H9 (cell line): ENCODE data around the gene GHRL. TPM values are rescaled to one million over a fixed set of nuclear protein-coding genes. Genes with fewer than 3 reads are reported as not detected.

Experiments used
- DNase-seq: peaks from one replicate; pipeline ENCODE4 v3.0.0-alpha.2; 2017
- H2AFZ ChIP-seq: one replicate; pipeline ENCODE4 v1.6.1; 2013; ENCODE audit warnings: mild to moderate bottlenecking, low read length, control low read depth, moderate library complexity
- H2AK5ac ChIP-seq: 2 replicates; pipeline ENCODE4 v1.6.1; 2013; ENCODE audit warnings: low read length, control low read depth, mixed read lengths; ENCODE audit not compliant: insufficient read length
- H2BK120ac ChIP-seq: one replicate; pipeline ENCODE4 v1.6.1; 2013; ENCODE audit warnings: low read depth, mild to moderate bottlenecking, low read length, control low read depth, inconsistent platforms; ENCODE audit not compliant: poor library complexity, severe bottlenecking
- H2BK12ac ChIP-seq: 2 replicates; pipeline ENCODE4 v1.6.1; 2013; ENCODE audit warnings: low read length, control low read depth, mixed read lengths, low read depth; ENCODE audit not compliant: insufficient read length
- H2BK15ac ChIP-seq: 2 replicates; pipeline ENCODE4 v1.6.1; 2013; ENCODE audit warnings: low read depth, low read length, control low read depth
- H2BK20ac ChIP-seq: one replicate; pipeline ENCODE4 v1.6.1; 2013; ENCODE audit warnings: low read depth, mild to moderate bottlenecking, low read length, control low read depth, inconsistent platforms; ENCODE audit not compliant: poor library complexity, severe bottlenecking
- H2BK5ac ChIP-seq: 2 replicates; pipeline ENCODE4 v1.6.1; 2013; ENCODE audit warnings: low read length, control low read depth, mixed read lengths; ENCODE audit not compliant: insufficient read length
- H3K14ac ChIP-seq: 2 replicates; pipeline ENCODE4 v1.6.1; 2013; ENCODE audit warnings: low read length, control low read depth; ENCODE audit not compliant: insufficient read depth
- H3K18ac ChIP-seq: 2 replicates; pipeline ENCODE4 v1.6.1; 2013; ENCODE audit warnings: low read depth, mild to moderate bottlenecking, mixed read lengths, low read length, control low read depth; ENCODE audit not compliant: insufficient read length
- H3K23ac ChIP-seq: 2 replicates; pipeline ENCODE4 v1.6.1; 2013; ENCODE audit warnings: low read length, control low read depth, mixed read lengths, low read depth; ENCODE audit not compliant: insufficient read length
- H3K23me2 ChIP-seq: 2 replicates; pipeline ENCODE4 v1.6.1; 2013; ENCODE audit warnings: low read depth, mild to moderate bottlenecking, mixed read lengths, low read length, control low read depth; ENCODE audit not compliant: insufficient read length, poor library complexity, severe bottlenecking
- H3K27ac ChIP-seq: 2 replicates; pipeline ENCODE4 v1.5.1; 2013; ENCODE audit warnings: low read length, control low read depth, mixed read lengths, low read depth; ENCODE audit not compliant: insufficient read length
- H3K27me3 ChIP-seq: 2 replicates; pipeline ENCODE4 v1.6.1; 2013; ENCODE audit warnings: low read length, control low read depth, inconsistent platforms; ENCODE audit not compliant: insufficient read depth
- H3K4ac ChIP-seq: 2 replicates; pipeline ENCODE4 v1.6.1; 2013; ENCODE audit warnings: low read depth, mild to moderate bottlenecking, control low read depth, inconsistent platforms, low read length, moderate library complexity
- H3K4me1 ChIP-seq: 2 replicates; pipeline ENCODE4 v1.6.1; 2013; ENCODE audit warnings: low read length, control low read depth, inconsistent platforms; ENCODE audit not compliant: insufficient read depth
- H3K4me2 ChIP-seq: 2 replicates; pipeline ENCODE4 v1.6.1; 2013; ENCODE audit warnings: low read length, control low read depth, mixed read lengths; ENCODE audit not compliant: insufficient read length, insufficient read depth
- H3K56ac ChIP-seq: 2 replicates; pipeline ENCODE4 v1.6.1; 2013; ENCODE audit warnings: low read depth, mild to moderate bottlenecking, mixed read lengths, low read length, control low read depth; ENCODE audit not compliant: insufficient read length
- H3K79me1 ChIP-seq: 2 replicates; pipeline ENCODE4 v1.6.1; 2013; ENCODE audit warnings: low read depth, mild to moderate bottlenecking, moderate library complexity, low read length, control low read depth, inconsistent platforms; ENCODE audit not compliant: insufficient read depth, poor library complexity, severe bottlenecking
- H3K79me2 ChIP-seq: 2 replicates; pipeline ENCODE4 v1.6.1; 2013; ENCODE audit warnings: low read length, control low read depth, inconsistent platforms; ENCODE audit not compliant: insufficient read depth
- H3K9ac ChIP-seq: 2 replicates; pipeline ENCODE4 v1.6.1; 2013; ENCODE audit warnings: low read length, control low read depth, mixed read lengths; ENCODE audit not compliant: insufficient read length; ENCODE audit errors: extremely low read depth
- H3K9me3 ChIP-seq: one replicate; pipeline ENCODE4 v1.6.1; 2013; ENCODE audit warnings: low read depth, low read length, inconsistent platforms; ENCODE audit not compliant: control insufficient read depth
- H3T11ph ChIP-seq: one replicate; pipeline ENCODE4 v1.6.1; 2013; ENCODE audit warnings: mild to moderate bottlenecking, low read length, control low read depth, inconsistent platforms
- H4K20me1 ChIP-seq: one replicate; pipeline ENCODE4 v1.6.1; 2013; ENCODE audit not compliant: control insufficient read depth, insufficient read length, insufficient read depth
- H4K5ac ChIP-seq: 2 replicates; pipeline ENCODE4 v1.6.1; 2013; ENCODE audit warnings: low read depth, mild to moderate bottlenecking, mixed read lengths, low read length, control low read depth; ENCODE audit not compliant: insufficient read length
- H4K8ac ChIP-seq: replicated peaks from 2 replicates; pipeline ENCODE4 v1.6.1; 2013; ENCODE audit warnings: low read length, control low read depth, mixed read lengths, low read depth; ENCODE audit not compliant: insufficient read length
- H4K91ac ChIP-seq: 2 replicates; pipeline ENCODE4 v1.6.1; 2013; ENCODE audit warnings: low read depth, mild to moderate bottlenecking, moderate library complexity, mixed read lengths, low read length, control low read depth; ENCODE audit not compliant: insufficient read length
- H3K27ac Mint-ChIP-seq, 3 experiments: 2 replicates in 2 of 3; 3 replicates in 1 of 3; pipeline ENCODE4 v1.8.0; 2020 to 2021; ENCODE audit warnings: mixed read lengths in 3 of 3, mild to moderate bottlenecking in 1 of 3, moderate library complexity in 1 of 3
- H3K27me3 Mint-ChIP-seq: 2 replicates; pipeline ENCODE4 v1.8.0; 2021; ENCODE audit warnings: low read depth, mild to moderate bottlenecking, moderate library complexity, mixed read lengths
- H3K36me3 Mint-ChIP-seq, 3 experiments: 2 replicates in 2 of 3; 3 replicates in 1 of 3; pipeline ENCODE4 v1.8.0; 2020 to 2021; ENCODE audit warnings: low read depth in 3 of 3, mixed read lengths in 3 of 3; ENCODE audit not compliant: insufficient read depth in 1 of 3
- H3K4me1 Mint-ChIP-seq, 2 experiments: 2 replicates each; pipeline ENCODE4 v1.8.0; 2020; ENCODE audit warnings: mixed read lengths in 2 of 2
- H3K4me3 Mint-ChIP-seq, 2 experiments: 2 replicates in 1 of 2; 3 replicates in 1 of 2; pipeline ENCODE4 v1.8.0; 2020 to 2021; ENCODE audit warnings: mild to moderate bottlenecking in 2 of 2, mixed read lengths in 2 of 2, moderate library complexity in 1 of 2
- H3K9me3 Mint-ChIP-seq, 2 experiments: 2 replicates in 1 of 2; 3 replicates in 1 of 2; pipeline ENCODE4 v1.8.0; 2020; ENCODE audit warnings: mild to moderate bottlenecking in 2 of 2, mixed read lengths in 2 of 2, moderate library complexity in 1 of 2
- WGBS: extraction: QIAGEN DNeasy Blood & Tissue Kit; methylation state at CpG from one replicate; pipeline ENCODE4 v1.1.7; 2013; ENCODE audit warnings: missing lambda C conversion rate, low lambda C conversion rate, mixed read lengths; ENCODE audit not compliant: insufficient read length; ENCODE audit errors: extremely low coverage; 5-methylcytosine and 5-hydroxymethylcytosine counted together
- total RNA-seq: library from RNA; stranded (reverse); gene quantifications from 2 replicates; pipeline ENCODE4 v1.2.1, GENCODE V29; 2021
- TF ChIP-seq, protein P1 (sequence below): fragments of 200-600 bp; sonication (generic); conservative IDR thresholded peaks from 3 replicates; pipeline ENCODE4 v1.8.0; 2021; ENCODE audit warnings: antibody characterized with exemption, mild to moderate bottlenecking

GHRL gene
- total RNA-seq, 1 experiment from 2014 or later = 1.3 TPM

DNA sequence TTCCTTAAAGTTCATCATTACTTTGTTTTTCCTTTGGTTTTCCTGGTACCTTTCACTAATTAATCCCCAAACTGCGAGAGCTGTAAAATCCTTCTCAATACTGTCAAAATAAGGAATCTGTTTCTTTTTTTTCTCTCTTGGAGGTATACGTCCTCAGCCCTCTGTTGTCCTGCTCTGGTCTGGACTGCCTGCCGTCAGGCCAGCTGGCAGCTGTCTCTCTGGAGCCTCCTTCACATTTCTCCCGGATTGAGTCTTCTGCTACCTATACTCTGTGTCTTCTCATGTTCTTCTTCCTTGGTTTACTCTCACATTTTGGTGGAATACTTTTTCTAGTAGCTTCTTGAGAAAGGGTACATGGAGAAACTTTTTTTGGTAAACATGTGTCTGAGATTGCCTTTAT, 30.7 kb downstream of the GHRL start:
- H3K14ac ChIP-seq = no peak overlapping the region
- no peak overlapping the region for H2AFZ ChIP-seq
- no peak overlapping the region for H3K56ac ChIP-seq
- H3T11ph ChIP-seq = no peak overlapping the region
- H2BK20ac ChIP-seq = no peak overlapping the region
- H4K91ac ChIP-seq = no peak overlapping the region
- H3K23ac ChIP-seq = no peak overlapping the region
- Mint-ChIP-seq H3K9me3 (no peaks in the 10 kb centered on the region), H3K27me3 (no peaks in the 10 kb centered on the region), H3K4me1 (peaks cover 12% of the 10 kb centered on the region in 2 experiments), H3K27ac (peak overlapping the region in 1 of 3 experiments; percentile 53; a peak in 1 of 7 replicates), H3K4me3 (no peak overlapping the region), H3K36me3 (peaks cover 24 to 69% (median 56%) of the 10 kb centered on the region in 3 experiments)
- no peak overlapping the region for H2AK5ac ChIP-seq
- H3K79me2 ChIP-seq = no peaks in the 10 kb centered on the region; the same call in 1 of the 2 replicates
- H3K27me3 ChIP-seq = no peaks in the 10 kb centered on the region
- TF ChIP-seq, protein P1, sequence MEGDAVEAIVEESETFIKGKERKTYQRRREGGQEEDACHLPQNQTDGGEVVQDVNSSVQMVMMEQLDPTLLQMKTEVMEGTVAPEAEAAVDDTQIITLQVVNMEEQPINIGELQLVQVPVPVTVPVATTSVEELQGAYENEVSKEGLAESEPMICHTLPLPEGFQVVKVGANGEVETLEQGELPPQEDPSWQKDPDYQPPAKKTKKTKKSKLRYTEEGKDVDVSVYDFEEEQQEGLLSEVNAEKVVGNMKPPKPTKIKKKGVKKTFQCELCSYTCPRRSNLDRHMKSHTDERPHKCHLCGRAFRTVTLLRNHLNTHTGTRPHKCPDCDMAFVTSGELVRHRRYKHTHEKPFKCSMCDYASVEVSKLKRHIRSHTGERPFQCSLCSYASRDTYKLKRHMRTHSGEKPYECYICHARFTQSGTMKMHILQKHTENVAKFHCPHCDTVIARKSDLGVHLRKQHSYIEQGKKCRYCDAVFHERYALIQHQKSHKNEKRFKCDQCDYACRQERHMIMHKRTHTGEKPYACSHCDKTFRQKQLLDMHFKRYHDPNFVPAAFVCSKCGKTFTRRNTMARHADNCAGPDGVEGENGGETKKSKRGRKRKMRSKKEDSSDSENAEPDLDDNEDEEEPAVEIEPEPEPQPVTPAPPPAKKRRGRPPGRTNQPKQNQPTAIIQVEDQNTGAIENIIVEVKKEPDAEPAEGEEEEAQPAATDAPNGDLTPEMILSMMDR = no peak
- no peak overlapping the region for H2BK12ac ChIP-seq
- H3K79me1 ChIP-seq = peaks cover 4% of the 10 kb centered on the region
- H3K18ac ChIP-seq = no peak overlapping the region
- no peak overlapping the region for H4K5ac ChIP-seq
- no peaks in the 10 kb centered on the region for H3K9me3 ChIP-seq
- H3K4me2 ChIP-seq = no peak overlapping the region
- H3K4ac ChIP-seq = no peak overlapping the region
- H2BK15ac ChIP-seq = no peak overlapping the region
- H2BK120ac ChIP-seq = no peak overlapping the region
- no peak overlapping the region for H3K9ac ChIP-seq
- DNase-seq = no peak
- WGBS = no CpG with 5 or more reads among the region's 4 CpGs
- H3K4me1 ChIP-seq = no peaks in the 10 kb centered on the region
- H3K27ac ChIP-seq = no peak overlapping the region
- no peak overlapping the region for H2BK5ac ChIP-seq
- peaks cover 4% of the 10 kb centered on the region for H4K20me1 ChIP-seq
- no peak overlapping the region for H4K8ac ChIP-seq
- H3K23me2 ChIP-seq = no peaks in the 10 kb centered on the region
